ENCODE results near the gene GTF2H4. TPM values are rescaled to one million over a fixed set of nuclear protein-coding genes. Genes with fewer than 3 reads are reported as not detected.

Gene GTF2H4
- total RNA-seq, 1 donor from 2014 or later = 73.0 TPM

- Mint-ChIP-seq H3K4me1 (ENCODE audit: low read depth) (peaks cover 12% of the 10 kb centered on the region), H3K36me3 (ENCODE audit: insufficient read depth) (peaks cover 22% of the 10 kb centered on the region), H3K27me3 (no peaks in the 10 kb centered on the region), H3K4me3 (ENCODE audit: low read depth) (no peak overlapping the region), H3K27ac (no peak overlapping the region), H3K9me3 (ENCODE audit: low read depth) (no peaks in the 10 kb centered on the region)
- TF ChIP-seq CTCF (IDR thresholded peaks at IDR 0.05; ENCODE audit: unreplicated experiment) = no peak
- DNase-seq (ENCODE audit: low spot score, unreplicated experiment) = no peak
These were observed 17.2 kb upstream of the GTF2H4 start for GRCh38 chr6:30890646-30891449.

- Mint-ChIP-seq H3K27me3 (no peaks in the 10 kb centered on the region), H3K36me3 (ENCODE audit: insufficient read depth) (peaks cover 23% of the 10 kb centered on the region), H3K27ac (no peak overlapping the region), H3K4me1 (ENCODE audit: low read depth) (peaks cover 6% of the 10 kb centered on the region), H3K9me3 (ENCODE audit: low read depth) (no peaks in the 10 kb centered on the region), H3K4me3 (ENCODE audit: low read depth) (no peak overlapping the region)
- no peak for TF ChIP-seq CTCF (IDR thresholded peaks at IDR 0.05; ENCODE audit: unreplicated experiment)
- no peak for DNase-seq (ENCODE audit: low spot score, unreplicated experiment)
These were observed 16.6 kb upstream of the GTF2H4 start for GRCh38 chr6:30891450-30891723.

GRCh38 chr6:30891816-30892538 is 16.0 kb upstream of the GTF2H4 start:
- no peak for TF ChIP-seq CTCF (IDR thresholded peaks at IDR 0.05; ENCODE audit: unreplicated experiment)
- Mint-ChIP-seq H3K27ac (no peak overlapping the region), H3K9me3 (ENCODE audit: low read depth) (no peaks in the 10 kb centered on the region), H3K36me3 (ENCODE audit: insufficient read depth) (peaks cover 23% of the 10 kb centered on the region), H3K4me3 (ENCODE audit: low read depth) (no peak overlapping the region), H3K27me3 (no peaks in the 10 kb centered on the region), H3K4me1 (ENCODE audit: low read depth) (peaks cover under 1% of the 10 kb centered on the region)
- no peak for DNase-seq (ENCODE audit: low spot score, unreplicated experiment)

- no peaks in the 10 kb centered on the region for H3K27me3 Mint-ChIP-seq
- no peak overlapping the region for H3K4me3 Mint-ChIP-seq (ENCODE audit: low read depth)
- H3K9me3 Mint-ChIP-seq (ENCODE audit: low read depth) = no peaks in the 10 kb centered on the region
- no peak overlapping the region for H3K27ac Mint-ChIP-seq
- peak; percentile 42 for TF ChIP-seq CTCF (IDR thresholded peaks at IDR 0.05; ENCODE audit: unreplicated experiment)
- H3K4me1 Mint-ChIP-seq (ENCODE audit: low read depth) = no peaks in the 10 kb centered on the region
- H3K36me3 Mint-ChIP-seq (ENCODE audit: insufficient read depth) = peaks cover 25% of the 10 kb centered on the region
- no peak for DNase-seq (ENCODE audit: low spot score, unreplicated experiment)
These were observed 14.9 kb upstream of the GTF2H4 start for GRCh38 chr6:30893001-30893591.

GRCh38 chr6:30893666-30894065 is 14.3 kb upstream of the GTF2H4 start:
- no peak overlapping the region for H3K27ac Mint-ChIP-seq
- peaks cover 28% of the 10 kb centered on the region for H3K36me3 Mint-ChIP-seq (ENCODE audit: insufficient read depth)
- no peaks in the 10 kb centered on the region for H3K9me3 Mint-ChIP-seq (ENCODE audit: low read depth)
- H3K4me3 Mint-ChIP-seq (ENCODE audit: low read depth) = no peak overlapping the region
- no peak for DNase-seq (ENCODE audit: low spot score, unreplicated experiment)
- TF ChIP-seq CTCF (IDR thresholded peaks at IDR 0.05; ENCODE audit: unreplicated experiment) = no peak
- no peaks in the 10 kb centered on the region for H3K4me1 Mint-ChIP-seq (ENCODE audit: low read depth)
- no peaks in the 10 kb centered on the region for H3K27me3 Mint-ChIP-seq

Measured in progenitor cell of endocrine pancreas (in vitro differentiated cells).